Kidney capillary endothelial cell (primary cell): ENCODE measurements around the gene AKAP6.

Source experiments
- DNase-seq: peaks from one replicate; pipeline ENCODE4 v3.0.0-alpha.2; 2018; ENCODE audit warnings: low spot score

AKAP6 gene

GRCh38 chr14:32405856-32406255 lies 76.8 kb downstream of the AKAP6 start:
- no peak for DNase-seq

- no peak for DNase-seq
Observed at GRCh38 chr14:32407130-32407529, 78.0 kb downstream of the AKAP6 start.

- no peak for DNase-seq
Observed at GRCh38 chr14:32408018-32408417, 78.9 kb downstream of the AKAP6 start.

- DNase-seq, result no peak
Observed at GRCh38 chr14:32412103-32412502, 83.0 kb downstream of the AKAP6 start.

- no peak for DNase-seq
Observed at GRCh38 chr14:32412532-32412931, 83.4 kb downstream of the AKAP6 start.

- peak; percentile 77 for DNase-seq
Observed at GRCh38 chr14:32413967-32414640, 85.0 kb downstream of the AKAP6 start.

GRCh38 chr14:32414808-32415255 lies 85.7 kb downstream of the AKAP6 start:
- DNase-seq, result peak; percentile 9

GRCh38 chr14:32417956-32418552 lies 89.0 kb downstream of the AKAP6 start:
- peak; percentile 95 for DNase-seq

GRCh38 chr14:32419429-32419828 lies 90.3 kb downstream of the AKAP6 start:
- no peak for DNase-seq

GRCh38 chr14:32421781-32422180 lies 92.7 kb downstream of the AKAP6 start:
- DNase-seq, result no peak

GRCh38 chr14:32422440-32422839 lies 93.3 kb downstream of the AKAP6 start:
- DNase-seq, result no peak

GRCh38 chr14:32426028-32426427 lies 96.9 kb downstream of the AKAP6 start:
- no peak for DNase-seq

GRCh38 chr14:32426586-32427388 lies 97.7 kb downstream of the AKAP6 start:
- peak; percentile 38 for DNase-seq

GRCh38 chr14:32427726-32428528 lies 98.8 kb downstream of the AKAP6 start:
- no peak for DNase-seq

GRCh38 chr14:32428875-32429274 lies 99.8 kb downstream of the AKAP6 start:
- DNase-seq, result no peak

- DNase-seq, result no peak
Observed at GRCh38 chr14:32430326-32430725, 101.2 kb downstream of the AKAP6 start.

- DNase-seq, result no peak
Observed at GRCh38 chr14:32432813-32433538, 103.9 kb downstream of the AKAP6 start.

GRCh38 chr14:32434180-32434579 lies 105.1 kb downstream of the AKAP6 start:
- no peak for DNase-seq

- no peak for DNase-seq
Observed at GRCh38 chr14:32434880-32435279, 105.8 kb downstream of the AKAP6 start.

GRCh38 chr14:32435411-32435810 lies 106.3 kb downstream of the AKAP6 start:
- no peak for DNase-seq

GRCh38 chr14:32436993-32437392 lies 107.9 kb downstream of the AKAP6 start:
- no peak for DNase-seq

GRCh38 chr14:32438517-32438916 lies 109.4 kb downstream of the AKAP6 start:
- no peak for DNase-seq
